HG03565 (cell line): ENCODE measurements around the gene B3GNT4.
"Not testable (repeated sequence)": the region's sequence is repeated elsewhere in the genome, so short reads cannot be mapped to it uniquely, and the experiment has no call there.

ENCODE experiments used
- ATAC-seq: cut with Tn5 transposase; IDR thresholded peaks from one replicate; pipeline ENCODE4 v1.9.1; 2021; ENCODE audit warnings: mild to moderate bottlenecking, moderate library complexity; ENCODE audit not compliant: unreplicated experiment

The B3GNT4 gene

DNA sequence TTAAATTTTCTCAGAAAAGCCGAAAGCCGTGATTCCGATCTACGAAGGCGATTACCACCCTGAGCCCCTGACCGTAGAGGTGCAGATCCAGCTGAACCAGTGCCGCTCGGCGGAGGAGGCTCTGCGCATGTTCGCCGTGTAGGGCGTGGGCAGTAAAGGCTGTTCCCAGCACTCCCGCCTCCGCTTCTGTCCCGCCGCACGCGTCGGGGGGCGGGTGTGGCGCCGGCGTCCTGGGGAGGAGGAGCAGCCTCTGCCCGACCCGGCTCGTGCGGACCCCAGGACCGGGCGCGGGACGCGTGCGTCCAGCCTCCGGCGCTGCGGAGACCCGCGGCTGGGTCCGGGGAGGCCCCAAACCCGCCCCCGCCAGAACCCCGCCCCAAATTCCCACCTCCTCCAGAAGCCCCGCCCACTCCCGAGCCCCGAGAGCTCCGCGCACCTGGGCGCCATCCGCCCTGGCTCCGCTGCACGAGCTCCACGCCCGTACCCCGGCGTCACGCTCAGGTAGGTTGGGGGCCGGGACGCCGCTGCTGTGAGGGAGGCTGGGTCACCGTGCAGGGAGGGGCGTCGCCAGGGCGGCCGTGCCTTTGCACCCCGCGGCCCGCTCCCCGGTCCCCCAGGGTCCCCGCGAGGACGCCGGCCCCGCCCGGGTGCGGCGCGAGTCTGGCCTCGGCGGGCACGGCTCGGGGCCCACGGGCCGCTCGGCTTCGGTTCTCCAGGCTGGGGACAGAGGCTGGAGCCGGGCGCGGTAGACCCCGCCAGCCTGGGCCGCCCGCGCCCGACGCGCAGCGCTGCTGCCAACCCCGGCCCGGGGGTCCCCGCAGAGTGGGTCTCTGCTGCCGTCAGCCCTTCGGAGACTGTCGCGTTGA is at the start of gene B3GNT4:
B3GNT4 (plus strand) TSS at position 409 of the 866 bp plus-strand sequence. CDS start 910 bp downstream, outside the sequence.
- ATAC-seq = no peak

DNA sequence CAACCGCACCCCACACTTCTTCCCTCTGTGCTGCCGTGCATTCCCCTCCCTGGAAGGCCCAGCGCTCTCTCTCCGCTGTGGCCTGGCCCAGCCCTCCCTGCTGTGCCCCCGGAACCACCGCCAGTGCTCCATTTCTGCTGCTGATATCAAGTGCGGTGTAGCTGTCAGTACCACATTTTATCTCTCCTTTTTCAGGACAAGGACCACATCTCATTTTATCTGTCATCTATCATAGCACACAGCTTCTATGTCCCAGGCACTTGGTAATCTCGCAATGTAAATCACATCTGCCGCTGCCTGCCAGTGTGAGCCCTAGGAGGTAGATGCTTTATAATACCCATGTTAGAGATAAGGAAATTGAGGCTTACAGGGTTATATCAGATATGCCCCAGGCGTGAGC is 47.8 kb upstream of the B3GNT4 start:
- ATAC-seq = no peak

DNA sequence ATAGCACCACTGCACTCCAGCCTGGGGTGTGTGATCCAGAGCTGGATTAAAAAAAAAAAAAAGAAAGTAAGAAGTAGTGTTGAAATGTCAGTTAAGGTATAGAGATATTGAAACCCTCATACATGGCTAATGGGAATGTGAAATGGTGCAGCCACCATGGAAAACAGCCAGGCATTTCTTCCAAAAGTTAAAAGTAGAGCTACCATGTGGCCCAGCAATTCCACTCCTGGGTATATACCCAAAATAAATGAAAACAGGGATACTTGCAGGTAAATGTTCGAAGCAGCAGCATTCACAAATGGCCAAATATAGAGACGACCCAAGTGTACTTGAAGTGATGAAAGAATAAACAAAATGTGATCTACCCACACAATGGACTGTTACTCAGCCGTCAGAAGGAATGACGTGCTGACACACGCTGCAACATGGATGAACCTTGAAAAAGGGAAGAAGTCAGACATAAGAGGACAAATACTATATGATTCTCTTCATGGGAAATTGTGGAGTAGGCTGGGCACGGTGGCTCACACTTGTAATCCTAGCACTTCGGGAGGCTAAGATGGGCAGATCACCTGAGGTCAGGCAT is 44.7 kb upstream of the B3GNT4 start:
- no peak for ATAC-seq

DNA sequence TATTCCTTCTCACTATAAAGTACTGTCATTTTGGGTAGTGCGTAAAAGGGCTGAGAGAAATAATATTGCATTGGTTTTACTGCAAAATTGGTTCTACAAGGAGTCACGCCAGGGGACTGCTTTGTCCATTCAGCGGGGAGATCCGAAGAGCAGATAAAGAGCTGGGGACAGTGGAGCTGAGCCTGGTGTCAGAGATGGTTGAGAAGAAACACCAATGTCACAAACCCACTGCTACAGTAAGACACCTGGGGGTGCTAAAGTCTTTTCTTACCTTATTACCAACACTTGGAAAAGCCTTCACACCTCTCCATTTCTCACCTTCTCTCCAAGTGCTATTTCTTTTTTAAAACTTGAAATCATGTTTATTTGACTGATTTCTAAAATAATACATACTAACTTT is 43.6 kb upstream of the B3GNT4 start:
- ATAC-seq = no peak

DNA sequence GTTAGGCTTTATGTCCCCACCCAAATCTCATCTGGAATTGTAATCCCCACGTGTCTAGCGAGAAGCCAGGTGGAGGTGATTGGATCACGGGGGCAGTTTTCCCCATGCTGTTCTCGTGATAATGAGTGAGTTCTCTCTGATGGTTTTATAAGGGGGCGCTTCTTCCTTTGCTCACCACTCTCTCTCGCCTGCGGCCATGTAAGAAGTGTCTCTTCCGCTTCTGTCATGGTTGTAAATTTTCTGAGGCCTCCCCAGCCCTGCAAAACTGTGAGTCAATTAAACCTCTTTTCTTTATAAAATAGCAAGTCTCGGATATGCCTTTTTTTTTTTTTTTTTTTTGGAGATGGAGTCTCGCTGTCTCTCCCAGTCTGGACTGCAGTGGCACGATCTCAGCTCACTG is 42.7 kb upstream of the B3GNT4 start:
- no peak for ATAC-seq

DNA sequence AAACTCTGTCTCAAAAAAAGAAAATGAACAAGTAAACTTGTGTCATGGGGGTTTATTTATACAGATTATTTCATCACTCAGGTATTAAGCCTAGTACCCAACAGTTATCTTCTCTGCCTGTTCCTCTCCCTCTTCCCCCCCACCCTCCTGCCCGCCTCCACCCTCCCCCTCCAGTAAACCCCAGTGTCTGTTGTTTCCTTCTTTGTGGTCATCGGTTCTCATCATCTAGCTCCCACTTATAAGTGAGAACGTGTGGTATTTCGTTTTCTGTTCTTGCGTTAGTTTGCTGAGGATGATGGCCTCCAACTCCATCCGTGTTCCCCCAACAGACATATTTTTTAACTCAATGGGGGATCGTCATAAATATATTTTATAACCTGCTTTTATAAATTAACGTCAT is 41.8 kb upstream of the B3GNT4 start:
- no peak for ATAC-seq

DNA sequence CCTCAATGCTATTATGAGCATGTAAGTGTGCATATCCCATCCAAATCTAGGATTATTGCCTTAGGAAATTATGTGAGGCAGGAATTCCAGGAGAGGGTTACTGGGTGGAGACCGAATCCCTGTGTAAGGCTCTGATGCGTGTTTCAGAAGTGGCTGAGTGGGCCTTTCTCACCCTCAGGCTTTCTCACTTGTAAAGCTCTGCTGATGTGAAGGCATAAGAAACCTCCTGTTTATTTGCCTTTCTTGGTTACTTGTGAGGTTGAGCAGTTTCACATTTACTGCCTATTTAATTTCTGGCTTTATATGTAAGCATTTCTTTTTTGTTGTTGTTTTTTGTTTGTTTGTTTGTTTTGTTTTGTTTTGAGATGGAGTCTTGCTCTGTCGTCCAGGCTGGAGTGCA is 40.5 kb upstream of the B3GNT4 start:
- ATAC-seq = no peak

DNA sequence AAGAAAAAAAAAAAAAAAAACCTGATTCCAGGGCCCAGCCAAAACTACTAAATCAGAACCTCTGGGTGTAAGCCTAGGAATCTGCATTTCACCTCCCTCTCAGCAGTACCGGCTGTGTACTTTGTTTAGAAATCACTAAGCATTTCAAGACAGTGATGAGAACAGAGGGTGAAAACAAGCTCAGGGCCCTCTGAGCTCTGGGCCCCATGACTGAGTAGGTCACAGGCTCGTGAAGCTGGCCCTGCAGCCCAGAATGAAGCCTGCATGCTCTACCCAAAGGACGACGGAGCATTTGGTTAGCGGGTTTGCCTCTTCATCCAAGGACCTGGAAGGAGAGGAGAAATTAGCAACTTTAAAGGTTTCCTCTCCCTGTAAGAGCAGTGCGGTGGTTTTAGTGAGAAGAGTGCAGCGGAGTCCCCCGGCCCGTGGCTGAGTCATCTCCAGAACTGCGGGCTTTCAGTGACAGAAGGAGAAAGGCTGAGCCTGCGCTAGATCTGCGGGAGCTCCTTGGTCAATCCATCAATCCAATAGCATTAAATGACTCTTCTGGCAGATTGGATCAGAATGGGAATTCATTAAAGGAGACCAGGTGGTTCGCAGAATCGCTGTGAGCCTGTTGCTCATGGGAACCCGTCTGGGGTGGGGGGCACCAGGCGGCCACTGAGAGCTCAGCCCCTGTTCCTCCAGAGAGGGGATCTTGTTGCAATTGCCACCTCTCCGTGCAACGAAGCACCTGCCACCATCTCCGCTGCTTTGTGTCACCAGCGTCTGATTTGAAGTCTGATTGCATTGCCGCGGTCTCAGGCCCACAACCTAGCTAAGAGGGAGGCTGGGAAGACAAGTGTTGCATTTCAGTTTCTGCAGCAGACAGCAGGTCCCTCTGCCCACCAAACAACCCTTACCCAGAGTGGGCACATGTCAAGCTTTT is 36.8 kb upstream of the B3GNT4 start:
- ATAC-seq = no peak

DNA sequence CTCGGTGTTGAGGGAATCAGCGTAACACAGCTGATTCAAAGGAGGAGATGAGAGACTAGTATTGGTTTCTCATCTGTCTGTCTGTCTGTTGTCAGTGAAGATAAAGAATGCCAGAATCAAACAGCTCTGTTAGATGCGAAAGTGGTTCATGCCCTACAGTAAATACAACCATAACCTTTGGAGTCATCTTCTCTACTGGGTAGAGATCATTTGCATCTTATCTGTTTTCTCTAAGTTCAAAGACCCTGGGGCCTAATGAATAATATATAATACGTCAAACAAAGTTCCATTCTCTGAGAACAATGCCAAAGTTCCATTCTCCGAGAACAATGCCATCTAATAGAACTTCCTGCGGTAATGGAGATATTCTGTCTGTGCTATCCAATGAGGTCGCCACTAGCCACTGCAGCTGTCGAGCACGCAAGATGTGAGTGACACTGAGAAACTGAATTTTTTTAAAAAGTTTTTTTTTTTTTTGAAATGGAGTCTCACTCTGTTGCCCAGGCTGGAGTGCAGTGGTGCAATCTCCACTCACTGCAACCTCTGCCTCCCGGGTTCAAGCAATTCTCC is 36.1 kb upstream of the B3GNT4 start:
- no peak for ATAC-seq

DNA sequence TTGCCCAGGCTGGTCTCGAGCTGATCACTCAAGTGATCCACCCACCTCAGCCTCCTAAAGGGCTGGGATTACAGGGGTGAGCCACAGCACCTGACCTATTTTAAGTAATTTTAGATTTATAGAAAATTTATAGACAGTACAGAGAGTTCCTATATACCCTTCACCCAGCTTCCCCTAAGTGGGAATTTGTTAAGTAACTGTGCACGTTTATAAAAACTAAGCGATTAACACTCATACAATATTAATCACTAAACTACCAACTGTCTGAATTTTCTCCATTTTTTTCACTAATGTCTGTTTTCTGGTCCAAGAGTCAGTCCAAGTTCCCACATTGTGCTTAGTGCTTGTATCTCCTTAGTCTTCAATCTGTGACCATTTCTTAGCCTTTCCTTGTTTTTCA is 35.0 kb upstream of the B3GNT4 start:
- no peak for ATAC-seq

DNA sequence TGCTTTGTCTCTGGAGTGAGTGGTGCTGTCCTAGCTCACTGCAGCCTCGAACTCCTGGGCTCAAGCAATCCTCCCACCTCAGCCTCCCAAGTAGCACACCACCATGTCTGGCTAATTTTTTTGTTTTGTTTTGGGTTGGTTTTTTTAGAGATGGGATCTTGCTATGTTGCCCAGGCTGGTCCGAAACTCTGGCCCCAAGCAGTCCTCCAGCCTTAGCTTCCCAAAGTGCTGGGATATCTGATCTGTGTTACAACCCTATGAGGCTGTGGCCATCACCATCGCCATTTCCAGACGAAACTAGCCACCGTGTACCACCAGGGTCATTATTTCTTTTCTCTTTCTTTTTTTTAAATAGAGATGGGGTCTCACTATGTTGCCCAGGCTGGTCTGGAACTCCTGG is 32.1 kb upstream of the B3GNT4 start:
- no peak for ATAC-seq

DNA sequence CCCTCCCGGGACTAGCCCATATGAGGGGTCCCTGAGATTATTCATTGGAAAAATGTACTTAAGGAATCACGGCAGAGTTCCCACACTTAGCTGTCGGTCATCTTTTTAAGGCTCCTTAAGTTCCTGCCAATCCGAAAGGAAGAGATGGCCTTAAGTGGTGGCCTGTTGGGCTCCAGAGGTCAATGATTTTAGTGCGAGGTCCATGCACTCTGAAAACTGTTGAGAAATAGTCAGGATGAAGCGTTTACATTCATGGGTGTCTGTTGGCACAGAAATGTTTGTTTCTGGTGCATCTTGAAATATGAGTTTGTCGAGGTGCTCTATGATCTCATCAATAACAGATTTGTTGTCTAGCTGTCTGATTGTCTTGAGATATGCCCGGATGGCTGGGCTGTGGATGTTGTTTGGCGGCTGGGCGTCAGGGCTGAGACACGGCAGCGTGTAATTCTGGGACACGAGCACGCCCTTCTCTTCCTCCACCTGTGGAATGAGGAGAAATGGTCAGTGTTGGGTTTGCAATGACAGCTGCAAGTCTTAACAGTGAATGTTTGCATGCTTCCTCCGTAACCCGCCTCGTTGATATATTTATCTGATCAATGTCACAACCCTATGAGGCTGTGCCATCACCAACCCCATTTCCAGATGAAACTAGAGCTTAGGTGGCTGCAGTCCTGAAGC is 31.1 kb upstream of the B3GNT4 start:
- ATAC-seq = no peak

DNA sequence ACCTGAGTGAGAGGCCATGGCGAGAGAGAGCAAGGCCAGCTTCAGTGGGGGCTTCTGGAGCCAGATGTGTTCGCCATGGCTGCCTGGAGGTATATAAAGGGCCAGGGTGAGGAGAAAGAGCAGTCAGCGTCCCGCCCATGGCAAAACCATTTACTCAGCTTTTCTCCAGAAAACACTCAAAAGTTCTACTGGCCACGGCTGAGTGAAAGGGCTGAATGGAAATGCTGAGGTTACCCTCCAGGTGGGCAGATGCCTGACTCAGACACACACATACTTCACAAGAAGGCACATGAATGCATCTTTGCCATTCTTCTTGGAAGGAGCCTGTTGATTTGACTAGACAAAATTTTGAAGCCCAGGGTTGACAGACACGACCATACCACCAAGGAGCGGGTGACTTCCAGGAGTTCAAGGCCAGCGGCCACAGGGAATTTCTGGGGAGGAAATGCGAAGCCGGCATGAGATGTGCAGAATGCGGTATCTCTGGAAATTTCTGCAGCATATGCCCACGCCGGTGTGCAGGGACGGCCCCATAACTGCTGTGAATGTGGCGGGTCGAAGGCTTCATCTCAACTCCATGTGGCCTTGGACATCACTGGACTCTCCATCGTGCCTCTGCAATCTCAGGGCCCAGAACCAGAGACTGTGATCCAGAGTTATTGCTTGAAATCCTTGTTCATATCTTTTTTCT is 29.2 kb upstream of the B3GNT4 start, which contains the start of gene IL31:
IL31 (minus strand) TSS at position 67 of the 691 bp plus-strand sequence; CDS start at position 18, 49 bp downstream.
- no peak for ATAC-seq

DNA sequence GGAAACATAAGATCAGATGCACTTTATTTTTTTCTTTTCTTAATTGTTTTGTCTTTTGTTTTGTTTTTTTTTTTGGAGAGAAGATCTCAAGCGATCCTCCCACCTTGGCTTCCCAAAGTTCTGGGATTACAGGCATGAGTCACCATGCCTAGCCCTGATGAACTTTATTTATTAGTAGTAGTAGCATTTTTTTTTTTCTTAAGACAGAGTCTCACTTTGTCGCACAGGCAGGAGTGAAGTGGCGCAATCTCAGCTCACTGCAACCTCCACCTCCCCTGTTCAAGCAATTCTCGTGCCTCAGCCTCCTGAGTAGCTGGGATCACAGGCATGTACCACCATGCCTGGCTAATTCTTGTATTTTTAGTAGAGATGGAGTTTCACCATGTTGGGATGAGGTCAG is 27.0 kb upstream of the B3GNT4 start:
- ATAC-seq = not testable (repeated sequence)

DNA sequence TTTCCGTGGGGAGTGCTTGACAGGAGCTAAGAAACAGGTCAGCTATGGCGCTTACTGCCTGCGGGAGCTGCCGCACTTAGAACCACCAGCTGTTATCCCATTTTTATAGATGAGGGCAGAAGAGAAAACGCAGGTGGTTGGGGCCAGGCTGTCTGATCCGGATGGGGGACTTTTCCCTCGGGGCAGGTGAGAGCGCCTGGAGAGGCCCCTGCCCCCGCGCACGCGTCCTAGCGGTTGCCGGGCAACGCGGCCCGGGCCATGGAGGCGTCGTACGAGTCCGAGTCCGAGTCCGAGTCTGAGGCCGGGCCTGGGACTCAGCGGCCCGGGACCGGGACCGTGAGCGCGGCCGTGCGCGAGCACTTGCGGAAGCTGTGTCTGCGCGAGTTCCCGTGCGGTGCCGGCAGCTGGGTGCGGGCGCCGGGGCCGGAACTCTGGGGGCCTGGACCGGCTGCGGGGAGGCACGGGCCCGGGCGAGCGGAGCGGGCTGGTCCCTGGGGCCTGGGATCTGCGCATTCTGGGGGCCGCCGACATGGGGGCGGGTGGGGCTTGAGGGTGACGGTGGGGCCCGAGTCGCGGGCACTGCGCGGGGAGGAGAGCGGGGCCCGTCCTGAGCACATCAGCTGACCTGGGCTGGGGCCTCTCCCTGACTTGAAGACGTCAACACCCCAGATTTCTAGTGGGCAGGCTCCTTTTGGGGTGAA is 20.5 kb upstream of the B3GNT4 start, which contains the start of gene LRRC43:
LRRC43 (plus strand) TSS at position 237 of the 701 bp plus-strand sequence; CDS start at position 259, 22 bp downstream.
- ATAC-seq = no peak

DNA sequence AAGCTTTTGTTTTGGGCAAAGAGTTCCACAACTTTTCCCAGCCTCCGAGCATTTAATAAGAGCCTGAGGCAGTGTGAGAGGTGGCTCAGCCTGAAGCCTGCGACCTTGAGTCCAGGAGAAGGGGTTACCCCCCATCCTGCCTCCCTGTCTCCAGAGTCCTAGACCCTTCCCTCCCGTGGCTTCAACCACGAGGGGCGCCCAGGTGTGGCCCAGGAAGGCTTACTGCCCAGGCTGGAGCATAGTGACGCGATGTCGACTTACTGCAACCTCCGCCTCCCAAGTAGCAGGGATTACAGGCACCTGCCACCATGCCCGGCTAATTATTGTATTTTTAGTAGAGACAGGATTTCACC is 19.9 kb upstream of the B3GNT4 start:
- ATAC-seq = no peak

DNA sequence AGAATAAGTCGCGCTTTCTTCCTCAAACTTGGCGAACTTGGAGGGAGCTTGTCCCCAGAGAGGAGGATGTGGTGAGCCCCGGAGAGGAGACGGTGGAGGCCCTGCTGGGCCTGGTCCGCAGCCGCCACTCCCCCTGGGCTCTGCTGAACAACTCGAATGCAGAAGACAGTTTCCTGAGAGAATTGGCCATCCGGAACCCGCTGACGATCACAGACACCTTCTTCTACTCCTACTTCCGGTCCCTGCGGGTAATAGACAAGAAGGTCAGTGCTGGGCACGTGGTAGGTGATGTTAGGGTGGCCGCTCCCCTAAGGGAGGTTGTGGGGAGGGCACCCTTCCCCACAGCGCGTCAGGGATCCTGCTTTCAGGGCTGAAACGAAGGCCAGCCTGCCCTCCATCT is 19.0 kb upstream of the B3GNT4 start:
- no peak for ATAC-seq

DNA sequence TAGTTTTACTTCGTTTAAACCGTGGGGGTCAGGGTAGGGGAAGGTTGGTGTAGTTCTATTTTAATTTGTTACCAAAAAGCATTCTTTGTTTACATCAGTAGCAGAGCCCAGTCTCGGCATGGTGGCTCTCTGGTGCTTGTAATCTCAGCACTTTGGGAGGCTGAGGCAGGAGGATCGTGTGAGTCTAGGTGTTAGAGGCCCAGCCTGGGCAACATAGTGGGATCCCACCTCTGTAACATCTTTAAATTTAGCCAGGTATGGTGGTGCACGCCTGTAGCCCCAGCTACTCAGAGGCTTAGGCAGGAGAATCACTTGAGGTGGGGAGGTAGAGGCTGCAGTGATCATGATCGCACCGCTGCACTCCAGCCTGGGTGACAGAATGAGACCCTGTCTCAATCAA is 18.4 kb upstream of the B3GNT4 start:
- no peak for ATAC-seq

DNA sequence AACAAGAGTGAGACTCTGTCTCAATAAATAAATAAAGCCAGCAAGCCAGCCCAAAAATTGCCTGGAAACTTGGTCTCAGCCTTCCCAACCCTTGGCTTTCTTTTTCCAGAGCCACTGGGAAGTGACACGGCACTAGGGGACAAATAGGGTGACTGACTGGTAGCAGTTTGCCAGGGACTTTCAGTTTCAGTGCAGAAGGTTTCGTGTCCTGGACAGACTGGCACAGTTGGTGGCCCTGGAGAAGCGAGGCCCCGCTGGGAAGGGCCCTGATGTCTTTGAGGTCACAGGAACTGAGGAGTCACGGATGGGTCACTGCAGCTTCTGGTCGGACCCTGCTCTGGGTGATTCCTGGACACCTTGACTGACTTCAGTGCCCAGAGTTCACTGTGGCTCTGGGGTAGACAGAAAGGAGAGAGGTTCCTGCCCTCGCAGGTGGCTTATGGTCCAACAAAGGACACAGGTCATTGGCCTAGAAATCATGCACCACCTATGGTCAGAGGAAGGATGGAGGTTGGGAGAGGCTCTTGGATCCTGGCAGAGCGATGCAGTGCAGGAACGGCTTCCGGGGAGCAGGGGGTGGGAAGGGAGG is 17.9 kb upstream of the B3GNT4 start:
- ATAC-seq = no peak
